ENCODE measurements around the gene TMC5. TPM values are rescaled to one million over a fixed set of nuclear protein-coding genes. Genes with fewer than 3 reads are reported as not detected.
A peak's percentile ranks its signal among the peaks of the same experiment; 100 is the strongest.

Gene TMC5
- total RNA-seq, 1 experiment from 2014 or later = 3.5 TPM

DNA sequence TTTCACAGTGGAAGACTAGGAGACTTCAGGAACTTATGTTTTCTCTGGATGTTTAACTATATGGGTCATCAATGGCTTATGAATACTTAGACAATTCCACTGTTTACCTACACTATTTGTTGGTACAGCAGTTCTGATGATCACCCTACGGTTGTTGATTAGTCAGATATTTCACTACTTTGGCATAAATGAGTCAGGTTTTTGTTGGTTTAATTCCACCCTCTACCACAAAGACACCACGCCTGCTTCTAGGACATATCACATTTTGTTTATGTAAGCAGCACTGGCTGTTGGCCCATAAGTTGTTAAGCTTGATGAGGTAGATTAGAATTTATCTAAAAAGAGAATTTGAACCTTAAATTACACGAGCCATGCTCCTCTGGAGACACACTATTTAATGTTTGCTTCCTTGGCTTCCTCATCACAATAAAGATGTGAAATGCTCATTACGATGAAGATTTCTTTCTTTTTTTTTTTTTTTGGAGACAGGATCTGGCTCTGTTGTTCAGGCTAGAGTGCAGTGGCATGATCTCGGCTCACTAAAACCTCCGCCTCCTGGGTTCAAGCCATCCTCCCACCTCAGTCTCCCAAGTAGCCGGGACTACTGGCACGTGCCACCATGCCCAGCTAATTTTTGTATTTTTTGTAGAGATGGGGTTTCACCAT is 99.9 kb downstream of the TMC5 start:
- peaks cover 25% of the 10 kb centered on the region for H3K36me3 ChIP-seq (ENCODE audit: insufficient read depth, low read length, poor library complexity, severe bottlenecking)
- intact Hi-C loops (cut with micrococcal nuclease; ENCODE audit: unreplicated experiment) = no loop called here
- TF ChIP-seq, protein P1, sequence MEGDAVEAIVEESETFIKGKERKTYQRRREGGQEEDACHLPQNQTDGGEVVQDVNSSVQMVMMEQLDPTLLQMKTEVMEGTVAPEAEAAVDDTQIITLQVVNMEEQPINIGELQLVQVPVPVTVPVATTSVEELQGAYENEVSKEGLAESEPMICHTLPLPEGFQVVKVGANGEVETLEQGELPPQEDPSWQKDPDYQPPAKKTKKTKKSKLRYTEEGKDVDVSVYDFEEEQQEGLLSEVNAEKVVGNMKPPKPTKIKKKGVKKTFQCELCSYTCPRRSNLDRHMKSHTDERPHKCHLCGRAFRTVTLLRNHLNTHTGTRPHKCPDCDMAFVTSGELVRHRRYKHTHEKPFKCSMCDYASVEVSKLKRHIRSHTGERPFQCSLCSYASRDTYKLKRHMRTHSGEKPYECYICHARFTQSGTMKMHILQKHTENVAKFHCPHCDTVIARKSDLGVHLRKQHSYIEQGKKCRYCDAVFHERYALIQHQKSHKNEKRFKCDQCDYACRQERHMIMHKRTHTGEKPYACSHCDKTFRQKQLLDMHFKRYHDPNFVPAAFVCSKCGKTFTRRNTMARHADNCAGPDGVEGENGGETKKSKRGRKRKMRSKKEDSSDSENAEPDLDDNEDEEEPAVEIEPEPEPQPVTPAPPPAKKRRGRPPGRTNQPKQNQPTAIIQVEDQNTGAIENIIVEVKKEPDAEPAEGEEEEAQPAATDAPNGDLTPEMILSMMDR (conservative IDR thresholded peaks at IDR 0.05; ENCODE audit: low read depth, low read length) = no peak
- no peak for TF ChIP-seq EZH2 (IDR thresholded peaks at IDR 0.05; ENCODE audit: borderline replicate concordance, low read depth, low read length, poor library complexity, severe bottlenecking)
- peaks cover 18% of the 10 kb centered on the region for H3K4me1 ChIP-seq (ENCODE audit: insufficient read depth, low read length, poor library complexity, severe bottlenecking)
- no peaks in the 10 kb centered on the region for H3K9me3 ChIP-seq (ENCODE audit: low read depth, low read length, poor library complexity, severe bottlenecking)
- no peak for DNase-seq (ENCODE audit: low spot score)
- ChIA-PET CTCF (no interaction called here), POLR2A (ENCODE audit: low non-redundant PET) (no interaction called here)
- no peak overlapping the region for H3K4me3 ChIP-seq (ENCODE audit: low read depth, low read length, poor library complexity, severe bottlenecking)
- H3K27ac ChIP-seq (ENCODE audit: low read depth, low read length, poor library complexity, severe bottlenecking) = no peak overlapping the region
- BruUV-seq (replicated peaks) = no TSS peak
- no peaks in the 10 kb centered on the region for H3K27me3 ChIP-seq (replicated peaks; ENCODE audit: insufficient read depth, low read depth, low read length, poor library complexity)

DNA sequence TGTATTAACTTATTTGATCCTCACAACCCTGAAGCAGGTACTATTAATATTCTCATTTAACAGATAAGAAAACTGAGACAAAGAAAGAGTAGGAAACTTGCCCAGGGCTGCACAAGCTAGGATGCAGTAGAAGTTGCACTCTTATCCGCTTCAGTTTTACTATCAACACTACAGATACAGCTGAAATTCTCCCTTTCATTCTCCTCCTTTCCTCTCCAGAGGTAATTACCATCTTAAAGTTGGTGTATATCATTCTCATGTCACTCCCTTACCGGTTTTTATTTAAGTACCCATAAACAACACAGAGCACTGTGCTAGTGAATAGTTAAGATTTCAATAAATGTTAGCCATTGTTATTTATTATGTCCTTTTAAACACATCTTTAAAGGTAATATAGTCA is 100.7 kb downstream of the TMC5 start:
- H3K9me3 ChIP-seq (ENCODE audit: low read depth, low read length, poor library complexity, severe bottlenecking) = no peaks in the 10 kb centered on the region
- no peak overlapping the region for H3K27ac ChIP-seq (ENCODE audit: low read depth, low read length, poor library complexity, severe bottlenecking)
- ChIA-PET POLR2A (ENCODE audit: low non-redundant PET) (no interaction called here), CTCF (no interaction called here)
- DNase-seq (ENCODE audit: low spot score) = no peak
- no peak for TF ChIP-seq EZH2 (IDR thresholded peaks at IDR 0.05; ENCODE audit: borderline replicate concordance, low read depth, low read length, poor library complexity, severe bottlenecking)
- TF ChIP-seq, protein P1 (conservative IDR thresholded peaks at IDR 0.05; ENCODE audit: low read depth, low read length) = no peak
- peaks cover 18% of the 10 kb centered on the region for H3K36me3 ChIP-seq (ENCODE audit: insufficient read depth, low read length, poor library complexity, severe bottlenecking)
- no TSS peak for BruUV-seq (replicated peaks)
- H3K4me1 ChIP-seq (ENCODE audit: insufficient read depth, low read length, poor library complexity, severe bottlenecking) = peaks cover 18% of the 10 kb centered on the region
- H3K4me3 ChIP-seq (ENCODE audit: low read depth, low read length, poor library complexity, severe bottlenecking) = no peak overlapping the region
- intact Hi-C loops (cut with micrococcal nuclease; ENCODE audit: unreplicated experiment) = no loop called here
- no peaks in the 10 kb centered on the region for H3K27me3 ChIP-seq (replicated peaks; ENCODE audit: insufficient read depth, low read depth, low read length, poor library complexity)

DNA sequence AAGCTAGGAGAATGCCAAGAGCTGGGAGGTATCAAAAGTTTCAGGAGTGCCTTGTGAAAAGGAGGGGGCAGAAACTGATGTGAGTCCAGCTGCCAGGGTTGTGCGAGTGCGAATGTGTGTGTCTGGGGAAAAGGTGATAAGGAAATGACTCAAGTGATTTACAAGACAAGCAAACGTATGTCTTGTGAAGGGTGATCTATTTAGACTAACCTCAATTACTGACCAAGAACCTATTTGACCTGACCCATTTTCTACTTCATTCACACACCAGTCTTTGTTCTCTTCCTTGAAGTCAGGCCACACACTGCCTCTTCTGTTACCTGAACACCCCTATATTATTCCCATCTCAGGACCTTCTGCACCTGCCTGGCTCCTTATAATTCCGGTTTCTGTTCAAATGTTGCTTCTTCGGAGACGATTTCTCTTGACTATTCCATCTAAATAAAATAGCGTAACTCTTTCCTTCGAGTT is 103.2 kb downstream of the TMC5 start:
- ChIA-PET POLR2A (ENCODE audit: low non-redundant PET) (no interaction called here), CTCF (no interaction called here)
- TF ChIP-seq, protein P1 (conservative IDR thresholded peaks at IDR 0.05; ENCODE audit: low read depth, low read length) = no peak
- TF ChIP-seq EZH2 (IDR thresholded peaks at IDR 0.05; ENCODE audit: borderline replicate concordance, low read depth, low read length, poor library complexity, severe bottlenecking) = no peak
- DNase-seq (ENCODE audit: low spot score) = no peak
- H3K36me3 ChIP-seq (ENCODE audit: insufficient read depth, low read length, poor library complexity, severe bottlenecking) = peaks cover 11% of the 10 kb centered on the region
- H3K9me3 ChIP-seq (ENCODE audit: low read depth, low read length, poor library complexity, severe bottlenecking) = no peaks in the 10 kb centered on the region
- peak overlapping the region; percentile 76 for H3K27ac ChIP-seq (ENCODE audit: low read depth, low read length, poor library complexity, severe bottlenecking)
- H3K4me1 ChIP-seq (ENCODE audit: insufficient read depth, low read length, poor library complexity, severe bottlenecking) = peaks cover 26% of the 10 kb centered on the region
- BruUV-seq (replicated peaks) = TSS peak; percentile 57
- intact Hi-C loops (cut with micrococcal nuclease; ENCODE audit: unreplicated experiment) = loop anchor here (10.0 kb wide), 1 partner anchor 726 kb away; the partner anchor contains the start of gene RPS15A
- no peaks in the 10 kb centered on the region for H3K27me3 ChIP-seq (replicated peaks; ENCODE audit: insufficient read depth, low read depth, low read length, poor library complexity)
- H3K4me3 ChIP-seq (ENCODE audit: low read depth, low read length, poor library complexity, severe bottlenecking) = peak overlapping the region; percentile 75

All from A673 (cell line).